SK-N-SH (cell line): ENCODE results near the gene KLHL12. TPM values are rescaled to one million over a fixed set of nuclear protein-coding genes. Genes with fewer than 3 reads are reported as not detected.
"Not testable (repeated sequence)": the region's sequence is repeated elsewhere in the genome, so short reads cannot be mapped to it uniquely, and the experiment has no call there.

Source experiments
- CTCF ChIA-PET: fragments of 300-600, 350-600 bp; formaldehyde crosslinking; extraction: SDS; loops from one replicate; lab custom pipeline; 2021; lab: Yijun Ruan, JAX
- POLR2A ChIA-PET: fragments of 350-600 bp; sonication (Branson Sonifier 250); formaldehyde crosslinking; extraction: SDS; loops from one replicate; lab custom pipeline; 2020; ENCODE audit warnings: antibody characterized with exemption, inconsistent platforms; lab: Yijun Ruan, JAX
- DNase-seq: peaks from one replicate; pipeline ENCODE4 v3.0.0; 2012
- H2AFZ ChIP-seq: fragments of 200-600 bp; sonication (generic); 2 replicates; pipeline ENCODE4 v1.8.1; 2016; ENCODE audit warnings: antibody characterized with exemption, mild to moderate bottlenecking, low read depth
- H3F3A ChIP-seq: fragments of 200-600 bp; sonication (generic); replicated peaks from 2 replicates; pipeline ENCODE3; 2016; ENCODE audit warnings: antibody characterized with exemption, mild to moderate bottlenecking; ENCODE audit not compliant: insufficient read depth
- H3K27ac ChIP-seq, 2 experiments: fragments of 200-500 bp in 1 of 2; fragments of 200-600 bp in 1 of 2; sonication (Bioruptor generic) in 1 of 2; sonication (generic), shearing (Covaris generic) in 1 of 2; 2 replicates each; pipeline versions ENCODE4 v1.5.1 to v1.6.1; 2014 to 2016; ENCODE audit warnings: low read depth in 2 of 2, inconsistent platforms in 1 of 2, low read length in 1 of 2, mild to moderate bottlenecking in 1 of 2, mixed read lengths in 1 of 2
- H3K27me3 ChIP-seq: fragments of 200-600 bp; sonication (generic), shearing (Covaris generic); 2 replicates; pipeline ENCODE4 v1.6.1; 2016; ENCODE audit warnings: mixed run types; ENCODE audit not compliant: insufficient read depth
- H3K36me3 ChIP-seq, 2 experiments: fragments of 200-500 bp in 1 of 2; fragments of 200-600 bp in 1 of 2; sonication (Bioruptor generic) in 1 of 2; sonication (generic) in 1 of 2; replicated peaks in 1 of 2; 2 replicates each; pipeline versions ENCODE3 to v1.5.1; 2014 to 2016; ENCODE audit warnings: low read length in 1 of 2, mild to moderate bottlenecking in 1 of 2; ENCODE audit not compliant: insufficient read depth in 2 of 2, control insufficient read depth in 1 of 2
- H3K4me1 ChIP-seq, 2 experiments: fragments of 200-500 bp in 1 of 2; fragments of 200-600 bp in 1 of 2; sonication (Bioruptor generic) in 1 of 2; sonication (generic), shearing (Covaris generic) in 1 of 2; 2 replicates each; pipeline versions ENCODE4 v1.5.1 to v1.6.1; 2014 to 2016; ENCODE audit warnings: low read depth in 1 of 2, low read length in 1 of 2, mixed run types in 1 of 2; ENCODE audit not compliant: insufficient read depth in 2 of 2, control insufficient read depth in 1 of 2
- H3K4me2 ChIP-seq: fragments of 200-600 bp; sonication (generic), shearing (Covaris generic); 2 replicates; pipeline ENCODE4 v1.6.1; 2017; ENCODE audit warnings: mixed run types
- H3K4me3 ChIP-seq, 2 experiments: fragments of 200-500 bp in 1 of 2; fragments of 200-600 bp in 1 of 2; sonication (Bioruptor generic) in 1 of 2; sonication (generic), shearing (Covaris generic) in 1 of 2; 2 replicates each; pipeline versions ENCODE4 v1.5.1 to v1.8.1; 2014 to 2016; ENCODE audit warnings: low read depth in 2 of 2, inconsistent platforms in 1 of 2, low read length in 1 of 2, mild to moderate bottlenecking in 1 of 2, mixed read lengths in 1 of 2, moderate library complexity in 1 of 2
- H3K79me2 ChIP-seq: fragments of 200-600 bp; sonication (generic); 2 replicates; pipeline ENCODE4 v1.8.1; 2017; ENCODE audit warnings: mild to moderate bottlenecking; ENCODE audit not compliant: insufficient read depth
- H3K9ac ChIP-seq: fragments of 200-600 bp; sonication (generic); 2 replicates; pipeline ENCODE4 v1.6.1; 2017; ENCODE audit warnings: mixed run types
- H3K9me2 ChIP-seq: fragments of 200-600 bp; sonication (generic); 2 replicates; pipeline ENCODE4 v1.6.1; 2017; ENCODE audit warnings: mixed run types
- H3K9me3 ChIP-seq: fragments of 200-600 bp; sonication (generic); 2 replicates; pipeline ENCODE4 v1.6.1; 2017; ENCODE audit warnings: mixed run types, mild to moderate bottlenecking, moderate library complexity
- H4K20me1 ChIP-seq: fragments of 200-600 bp; sonication (generic); 2 replicates; pipeline ENCODE4 v1.6.1; 2017; ENCODE audit warnings: mild to moderate bottlenecking, mixed run types; ENCODE audit not compliant: insufficient read depth
- CHD2 ChIP-seq: fragments of 150-350 bp; IDR thresholded peaks from 2 replicates; pipeline ENCODE4 v1.6.1; 2018; ENCODE audit warnings: low read length; ENCODE audit not compliant: partially characterized antibody
- ELF1 ChIP-seq: IDR thresholded peaks from 2 replicates; pipeline ENCODE4 v1.4.0; 2012
- EP300 ChIP-seq, 2 experiments: IDR thresholded peaks; 2 replicates each; pipeline versions ENCODE4 v1.4.0 to v1.6.1; 2012; ENCODE audit warnings: borderline replicate concordance in 1 of 2, low read depth in 1 of 2, low read length in 1 of 2
- FOSL2 ChIP-seq: IDR thresholded peaks from 2 replicates; pipeline ENCODE4 v1.4.0; 2012; ENCODE audit warnings: low read depth, mild to moderate bottlenecking, moderate library complexity, borderline replicate concordance
- FOXJ3 ChIP-seq: sonication (generic); formaldehyde crosslinking; IDR thresholded peaks from 2 replicates; pipeline ENCODE4 v1.5.1; 2020; ENCODE audit warnings: mild to moderate bottlenecking, missing genetic modification reagents
- JUND ChIP-seq: IDR thresholded peaks from 2 replicates; pipeline ENCODE4 v1.4.0; 2012
- MAX ChIP-seq: IDR thresholded peaks from 2 replicates; pipeline ENCODE4 v1.4.0; 2012; ENCODE audit warnings: low read depth
- MEF2A ChIP-seq: IDR thresholded peaks from 2 replicates; pipeline ENCODE4 v1.4.0; 2012; ENCODE audit warnings: low read depth, borderline replicate concordance
- NFIC ChIP-seq: IDR thresholded peaks from 2 replicates; pipeline ENCODE4 v1.4.0; 2012; ENCODE audit warnings: borderline replicate concordance
- NRF1 ChIP-seq: IDR thresholded peaks from 2 replicates; pipeline ENCODE4 v1.6.1; 2012; ENCODE audit warnings: low read depth, mild to moderate bottlenecking, low read length
- POLR2AphosphoS5 ChIP-seq: IDR thresholded peaks from 2 replicates; pipeline ENCODE4 v1.6.1; 2012; ENCODE audit warnings: low read depth, low read length
- REST ChIP-seq: IDR thresholded peaks from 2 replicates; pipeline ENCODE4 v1.6.1; 2012; ENCODE audit warnings: mild to moderate bottlenecking, low read depth, low read length, moderate library complexity
- RXRA ChIP-seq: IDR thresholded peaks from 2 replicates; pipeline ENCODE4 v1.4.0; 2012; ENCODE audit warnings: low read depth, mild to moderate bottlenecking, borderline replicate concordance
- SIN3A ChIP-seq: IDR thresholded peaks from 2 replicates; pipeline ENCODE4 v1.6.1; 2012; ENCODE audit warnings: low read depth, mild to moderate bottlenecking, low read length, moderate library complexity, borderline replicate concordance
- TCF12 ChIP-seq: IDR thresholded peaks from 2 replicates; pipeline ENCODE4 v1.4.0; 2012
- USF2 ChIP-seq: fragments of 150-350 bp; IDR thresholded peaks from 2 replicates; pipeline ENCODE4 v1.6.1; 2017; ENCODE audit warnings: antibody characterized with exemption, low read length, low read depth, borderline replicate concordance
- ZBTB33 ChIP-seq: IDR thresholded peaks from 2 replicates; pipeline ENCODE4 v1.4.0; 2012; ENCODE audit warnings: low read depth, borderline replicate concordance
- WGBS: methylation state at CpG from one replicate; pipeline ENCODE4 v1.1.6; 2017; ENCODE audit warnings: low lambda C conversion rate; 5-methylcytosine and 5-hydroxymethylcytosine counted together
- polyA plus RNA-seq, 3 experiments: library from polyadenylated mRNA; depleted of rRNA; stranded (reverse); fragments of >200 nt; gene quantifications; 2 replicates each; pipeline ENCODE4 v1.2.3, GENCODE V29; 2012

Gene KLHL12
- polyA plus RNA-seq, 1 of the 3 experiments (the other 2 are of a cell fraction): 22.6 TPM

- H3F3A ChIP-seq, H3K9ac ChIP-seq, DNase-seq, H3K79me2 ChIP-seq, H2AFZ ChIP-seq, H3K4me2 ChIP-seq, POLR2A ChIA-PET, H3K27me3 ChIP-seq, H3K4me3 ChIP-seq, H3K9me3 ChIP-seq, H3K4me1 ChIP-seq, H3K9me2 ChIP-seq, H3K27ac ChIP-seq, H4K20me1 ChIP-seq: not testable (repeated sequence)
- whole genome bisulfite sequencing: 99% methylated on average over 5 of the region's 5 CpGs
- CTCF ChIA-PET: interaction anchor here (0.6 to 0.7 kb wide), 2 partner anchors 38 to 95 kb away, joined by 3 read pairs; no protein-coding TSS in a partner anchor
- peaks cover 32 to 38% of the 10 kb centered on the region in 2 experiments for H3K36me3 ChIP-seq
Observed at GRCh38 chr1:202903808-202904207, 23.2 kb downstream of the KLHL12 start.

- Histone ChIP-seq H3K4me1 (no peaks in the 10 kb centered on the region), H3K27me3 (no peaks in the 10 kb centered on the region), H3K27ac (no peak overlapping the region), H3K9me2 (no peaks in the 10 kb centered on the region), H3K4me2 (no peak overlapping the region), H2AFZ (no peak overlapping the region), H3K36me3 (peaks cover 27 to 39% of the 10 kb centered on the region in 2 experiments), H3K4me3 (no peak overlapping the region), H4K20me1 (no peaks in the 10 kb centered on the region), H3K9me3 (no peaks in the 10 kb centered on the region), H3K79me2 (no peaks in the 10 kb centered on the region), H3K9ac (no peak overlapping the region), H3F3A (no peaks in the 10 kb centered on the region)
- no peak for DNase-seq
- CTCF ChIA-PET: interaction anchor here (1.2 kb wide), 1 partner anchor 13 kb away, joined by 3 read pairs; the partner anchor contains the start of gene RABIF
- WGBS: 93% methylated on average over 4 of the region's 4 CpGs
- POLR2A ChIA-PET: no interaction called here
- no peak for TF ChIP-seq FOXJ3 (CRISPR knock-in tag)
- no peak for TF ChIP-seq MEF2A
- no peak for TF ChIP-seq RXRA
- no peak for TF ChIP-seq JUND
- TF ChIP-seq FOSL2: no peak
- TF ChIP-seq EP300 (IDR thresholded peaks at IDR 0.05; ENCODE audit: borderline replicate concordance in 1 of 2, low read depth in 1 of 2, low read length in 1 of 2): no peak
- no peak for TF ChIP-seq REST
- TF ChIP-seq USF2: no peak
- TF ChIP-seq MAX: no peak
- TF ChIP-seq NRF1: no peak
- no peak for TF ChIP-seq SIN3A
- no peak for TF ChIP-seq POLR2AphosphoS5
- no peak for TF ChIP-seq ZBTB33
- TF ChIP-seq ELF1: no peak
- no peak for TF ChIP-seq NFIC
- TF ChIP-seq TCF12: no peak
- TF ChIP-seq CHD2: no peak
Observed at GRCh38 chr1:202901555-202901954, 25.5 kb downstream of the KLHL12 start.
